Skeletal muscle cell (primary cell): ENCODE data around the gene KRT82.
"Not testable (repeated sequence)": the region's sequence is repeated elsewhere in the genome, so short reads cannot be mapped to it uniquely, and the experiment has no call there.

Experiments used
- DNase-seq: peaks from one replicate; pipeline ENCODE4 v3.0.0-alpha.2; 2010; ENCODE audit warnings: low read depth
- H3K4me3 ChIP-seq: 2 replicates; pipeline ENCODE4 v1.5.1; 2011; ENCODE audit warnings: low read depth, mild to moderate bottlenecking, control low read depth, low read length, moderate library complexity

Gene KRT82

DNA sequence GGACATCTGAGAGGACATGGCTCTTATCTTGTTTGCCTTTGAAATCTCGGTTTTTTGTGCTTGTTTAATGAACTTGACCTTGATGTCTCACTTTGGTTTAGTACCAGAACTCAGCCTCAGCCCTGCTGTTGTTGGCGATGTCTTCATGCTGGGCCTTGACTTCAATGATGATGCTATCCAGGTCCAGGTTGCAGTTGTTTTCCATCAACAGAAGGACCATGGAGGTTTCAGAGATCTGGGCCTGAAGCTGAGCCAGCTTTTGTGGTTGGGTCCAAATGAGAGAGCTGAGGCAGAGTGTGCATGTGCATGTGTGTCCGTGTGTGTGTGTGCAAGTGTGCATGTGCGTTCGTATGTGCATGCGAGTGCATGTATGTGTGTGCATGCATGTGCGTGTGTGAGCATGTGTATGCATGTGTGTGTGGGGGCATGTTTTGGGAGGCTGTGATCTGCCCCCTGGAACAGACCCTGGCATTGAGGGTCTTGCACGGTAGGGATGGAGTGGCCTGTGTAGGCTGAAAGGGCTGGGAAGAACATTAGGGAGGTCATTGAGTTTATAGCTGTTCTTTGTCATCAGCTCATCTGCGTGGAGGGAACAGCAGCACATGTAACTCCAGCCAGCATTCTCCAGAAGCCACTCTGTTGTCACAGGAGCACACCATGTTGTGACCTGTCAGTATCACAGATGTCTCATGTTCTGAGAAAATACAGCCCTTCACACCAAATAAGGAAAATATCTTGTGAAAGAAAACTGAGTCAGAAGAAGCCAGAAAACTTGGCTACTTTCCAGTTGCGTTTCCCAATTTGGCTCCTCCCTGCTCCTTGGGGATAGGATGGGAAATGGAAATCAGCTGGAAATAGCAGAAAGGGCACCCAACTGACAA, 10.0 kb upstream of the KRT82 start:
- DNase-seq = peak; percentile 59
- H3K4me3 ChIP-seq = no peak overlapping the region

DNA sequence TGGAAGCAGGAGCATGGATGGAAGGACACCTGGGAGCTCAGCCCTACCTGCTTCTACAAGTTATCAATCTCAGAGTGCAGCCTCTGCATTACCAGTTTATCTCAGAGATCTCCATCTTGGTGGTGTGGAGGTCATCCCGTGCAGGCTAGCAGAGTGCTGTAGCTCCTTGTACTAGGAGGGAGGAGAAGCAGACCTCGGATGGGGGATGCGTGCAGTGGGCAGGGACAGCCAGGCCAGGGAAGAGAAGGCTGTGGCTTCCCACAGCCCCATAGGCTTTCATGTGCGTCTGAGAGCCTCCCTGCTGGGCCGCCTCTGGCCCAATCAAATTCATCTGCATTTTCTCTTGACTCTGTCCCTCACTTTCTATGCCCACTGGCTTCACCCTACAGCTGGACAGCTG, 8.8 kb upstream of the KRT82 start:
- no peak overlapping the region for H3K4me3 ChIP-seq
- no peak for DNase-seq

DNA sequence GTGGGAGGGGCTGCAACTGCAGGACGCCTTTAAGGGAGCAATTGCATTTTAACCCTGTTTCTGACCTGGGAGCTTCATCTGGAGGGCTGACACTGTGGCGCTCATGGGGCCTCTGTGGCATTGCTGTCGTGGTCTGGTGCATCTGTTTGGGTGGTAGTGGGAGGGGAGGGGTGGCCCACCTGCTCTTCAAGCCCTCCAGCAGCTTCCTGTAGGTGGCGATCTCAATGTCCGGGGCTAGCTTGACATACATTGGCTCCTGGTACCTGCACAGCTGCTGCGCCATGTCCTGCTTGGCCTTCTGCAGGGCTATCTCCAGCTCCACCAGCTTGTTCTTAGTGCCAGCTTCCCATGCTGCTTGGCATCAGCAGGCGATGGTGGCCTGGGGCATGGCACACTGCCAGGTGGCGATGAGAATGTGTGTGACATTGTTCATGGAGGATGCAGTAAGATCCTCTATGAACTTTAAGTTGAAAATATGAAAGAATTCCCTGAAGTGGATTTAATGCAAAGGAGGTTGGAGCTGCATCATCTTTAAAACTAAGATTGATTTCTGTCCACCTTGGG, 7.7 kb upstream of the KRT82 start:
- DNase-seq = no peak
- no peak overlapping the region for H3K4me3 ChIP-seq

DNA sequence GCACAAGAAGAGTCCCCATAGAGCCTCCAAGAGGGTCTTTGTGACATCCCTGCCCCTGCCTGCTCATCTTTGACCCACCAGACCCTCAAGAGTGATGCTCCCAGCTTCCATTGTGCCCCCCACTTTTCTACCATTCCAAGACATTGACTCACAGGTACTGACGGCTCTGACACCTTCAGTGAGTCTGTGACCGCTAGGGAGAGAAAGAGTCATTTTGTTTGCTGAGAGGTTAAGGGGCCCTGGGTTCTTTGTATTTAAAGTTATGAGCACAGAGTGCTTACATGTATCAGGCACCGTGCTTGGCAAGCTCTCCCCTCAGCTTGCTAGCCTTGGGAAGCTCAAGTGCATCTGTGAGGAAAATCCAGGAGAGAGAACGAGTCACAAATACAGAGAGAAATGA, 7.1 kb upstream of the KRT82 start:
- no peak overlapping the region for H3K4me3 ChIP-seq
- no peak for DNase-seq

DNA sequence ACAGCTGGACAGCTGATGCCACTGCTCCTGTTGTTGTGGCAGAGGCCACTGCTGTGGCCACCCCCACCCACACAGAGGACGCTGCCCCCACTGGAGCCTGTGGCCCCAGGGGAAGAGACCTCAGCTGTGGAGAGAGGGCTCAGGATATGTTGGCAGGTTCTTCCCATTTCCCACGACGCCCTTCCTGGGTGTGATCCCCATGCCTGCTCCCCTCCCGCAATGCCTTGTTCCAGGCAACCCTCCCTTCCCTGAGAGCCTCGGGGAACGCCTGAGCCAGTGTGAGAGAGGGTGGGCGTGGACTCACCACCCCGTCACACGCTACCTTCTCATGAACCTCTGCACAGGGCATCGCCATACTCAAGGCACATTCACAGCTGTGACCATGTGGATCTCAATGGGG, 5.7 kb upstream of the KRT82 start:
- no peak for DNase-seq
- H3K4me3 ChIP-seq = no peak overlapping the region

DNA sequence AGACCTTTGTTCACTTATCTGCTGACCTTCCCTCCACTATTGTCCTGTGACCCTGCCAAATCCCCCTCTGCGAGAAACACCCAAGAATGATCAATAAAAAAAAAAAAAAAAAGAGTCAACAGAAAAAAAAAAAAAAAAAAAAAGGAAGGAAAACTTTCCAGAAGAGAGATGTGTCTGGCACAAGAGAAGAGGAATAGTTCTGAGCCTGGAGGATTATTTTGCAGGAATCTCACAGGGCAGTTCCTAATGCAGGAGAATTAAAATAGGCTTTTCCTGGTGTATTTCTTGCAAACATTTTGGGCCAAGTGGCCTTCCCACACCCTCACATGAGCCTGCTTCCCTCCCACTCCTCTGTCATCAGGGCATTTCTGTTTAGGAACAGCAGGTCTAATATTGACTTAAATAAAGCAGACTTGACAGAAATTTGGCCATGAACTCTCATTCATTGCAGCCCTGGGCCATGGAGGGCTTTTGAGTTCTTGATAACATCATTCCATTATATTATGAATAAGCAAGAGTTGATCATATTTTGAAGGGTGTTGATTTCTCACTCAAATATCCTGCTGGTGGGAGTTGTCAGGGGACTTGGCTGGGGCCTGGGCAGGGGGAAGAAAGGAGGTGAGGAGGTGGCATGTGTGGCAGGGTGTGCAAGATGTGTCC, 4.6 kb upstream of the KRT82 start:
- H3K4me3 ChIP-seq, DNase-seq: not testable (repeated sequence)

DNA sequence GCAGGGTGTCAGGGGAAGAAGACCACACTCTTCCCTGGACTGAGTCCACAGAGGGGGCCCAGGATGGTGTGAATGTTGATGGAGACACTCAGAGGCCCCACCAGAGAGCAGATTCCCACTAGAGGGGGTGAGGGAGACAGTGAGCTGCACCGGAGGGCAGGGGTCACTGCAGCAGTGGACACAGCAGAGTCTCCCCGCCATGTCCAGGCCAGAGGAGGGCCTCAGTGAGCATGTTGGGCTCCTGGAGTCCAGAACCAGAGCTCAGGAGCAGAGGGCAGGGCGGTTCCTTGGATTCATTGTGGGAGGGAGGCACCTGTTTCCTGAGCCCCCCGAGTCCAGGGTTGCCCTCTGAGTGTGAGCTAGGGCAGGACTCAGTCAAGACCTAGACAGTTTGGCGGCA, 1.8 kb upstream of the KRT82 start:
- no peak overlapping the region for H3K4me3 ChIP-seq
- DNase-seq = no peak

DNA sequence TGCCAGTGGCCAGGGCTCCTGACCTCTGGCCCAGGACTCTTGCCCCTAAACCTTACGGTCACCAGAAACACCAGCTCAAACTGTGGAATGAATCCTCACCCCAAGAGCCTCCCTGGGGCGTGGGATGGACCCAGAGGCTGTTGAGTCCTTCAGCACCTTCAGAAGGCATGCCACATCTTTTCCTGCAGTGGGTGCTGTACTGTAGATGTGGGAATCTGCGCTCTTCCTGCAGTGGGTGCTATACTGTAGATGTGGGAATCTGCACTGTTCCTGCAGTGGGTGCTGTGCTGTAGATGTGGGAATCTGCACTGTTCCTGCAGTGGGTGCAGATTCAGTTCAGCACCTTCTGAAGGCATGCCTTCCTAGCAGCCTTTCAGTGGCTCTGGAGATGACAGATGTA, 1.2 kb downstream of the KRT82 start:
- no peak overlapping the region for H3K4me3 ChIP-seq
- no peak for DNase-seq

DNA sequence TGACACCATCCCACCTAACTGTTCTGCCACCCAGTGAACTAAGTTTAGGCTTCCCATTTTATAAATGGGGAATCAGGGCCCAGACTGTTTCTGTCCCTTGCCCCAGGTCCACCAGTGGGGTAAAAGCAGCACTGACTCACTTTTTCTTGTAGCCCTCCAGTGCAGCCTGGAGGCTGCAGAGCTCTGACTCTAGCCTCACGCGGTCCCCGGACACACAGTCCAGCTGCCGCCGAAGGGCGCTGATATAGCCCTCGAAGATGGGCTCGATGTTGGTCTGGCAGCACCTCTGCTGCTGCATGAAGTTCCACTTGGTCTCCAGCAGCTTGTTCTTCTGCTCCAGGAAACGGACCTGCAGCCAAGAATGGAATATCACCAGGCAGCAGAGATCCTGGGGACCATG, 2.6 kb downstream of the KRT82 start:
- H3K4me3 ChIP-seq = no peak overlapping the region
- no peak for DNase-seq

DNA sequence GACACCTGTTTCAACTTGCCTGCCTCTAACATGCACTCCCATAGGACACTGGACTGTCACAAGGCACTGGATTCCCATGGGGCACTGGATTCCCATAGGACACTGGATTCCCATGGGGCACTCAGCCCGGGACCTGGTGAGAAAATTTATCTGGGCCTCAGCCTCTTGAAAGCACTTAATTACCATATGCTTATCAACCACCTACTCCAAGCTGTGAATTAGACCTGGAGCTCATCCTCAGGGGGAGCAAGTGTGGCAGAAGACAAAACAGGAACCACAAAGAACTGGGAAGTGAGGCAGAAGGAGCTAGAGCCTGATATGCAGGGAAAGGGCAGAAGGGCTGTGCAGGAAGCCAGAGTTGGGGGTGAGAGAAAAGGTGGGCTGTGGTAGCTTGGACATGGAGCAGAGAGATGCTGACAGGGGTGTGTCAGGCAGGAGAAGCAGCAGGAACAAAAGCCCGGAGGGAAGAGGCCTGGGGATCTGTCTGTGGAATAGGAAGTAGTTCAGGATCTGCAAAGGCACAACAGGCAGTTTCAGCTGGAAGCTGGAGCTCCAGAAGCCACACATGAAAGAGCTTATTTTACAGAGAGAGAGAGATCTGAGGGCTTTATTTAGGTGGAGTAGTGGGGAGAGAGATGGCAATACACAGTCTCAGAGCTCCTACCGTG, 3.1 kb downstream of the KRT82 start:
- DNase-seq = no peak
- H3K4me3 ChIP-seq = no peak overlapping the region

DNA sequence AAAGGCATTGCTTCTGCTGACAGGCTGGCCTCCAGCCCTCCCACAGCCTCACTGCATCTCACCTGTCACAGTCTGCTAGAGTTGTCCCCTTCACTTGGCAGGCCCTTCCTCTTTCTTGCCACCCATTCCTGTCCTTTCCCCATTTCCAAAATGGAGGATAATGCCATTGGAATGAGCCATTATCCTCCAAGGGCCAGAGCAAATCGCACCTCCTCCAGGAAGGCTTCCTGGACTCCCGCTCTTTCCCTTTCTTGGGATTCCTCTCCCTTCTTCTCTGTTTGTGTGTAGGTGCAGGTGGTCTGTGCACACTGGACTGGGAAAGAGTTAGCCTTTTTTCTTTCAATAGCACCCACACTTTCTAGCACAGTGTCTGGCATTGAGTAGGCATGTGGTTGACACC, 3.8 kb downstream of the KRT82 start:
- DNase-seq = no peak
- H3K4me3 ChIP-seq = no peak overlapping the region

DNA sequence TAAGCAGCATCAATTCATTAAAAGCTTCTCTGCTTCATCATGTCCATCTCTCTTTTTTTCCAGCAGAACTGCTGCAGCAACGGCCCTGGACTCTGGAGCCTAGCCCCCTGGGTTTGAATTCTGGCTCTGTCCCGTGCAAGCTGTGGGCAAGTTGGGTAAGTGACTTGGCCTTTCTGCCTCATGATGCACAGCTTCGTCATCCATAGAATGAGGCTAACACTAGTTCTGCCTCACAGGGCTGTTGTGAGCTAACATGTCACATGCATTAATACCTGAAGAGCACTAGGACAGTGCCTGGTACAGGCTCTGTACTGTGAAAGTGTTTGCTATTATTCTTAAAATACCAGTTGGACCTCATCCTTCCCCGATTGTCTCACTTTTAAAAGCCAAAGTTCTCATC, 4.2 kb downstream of the KRT82 start:
- H3K4me3 ChIP-seq = no peak overlapping the region
- no peak for DNase-seq

DNA sequence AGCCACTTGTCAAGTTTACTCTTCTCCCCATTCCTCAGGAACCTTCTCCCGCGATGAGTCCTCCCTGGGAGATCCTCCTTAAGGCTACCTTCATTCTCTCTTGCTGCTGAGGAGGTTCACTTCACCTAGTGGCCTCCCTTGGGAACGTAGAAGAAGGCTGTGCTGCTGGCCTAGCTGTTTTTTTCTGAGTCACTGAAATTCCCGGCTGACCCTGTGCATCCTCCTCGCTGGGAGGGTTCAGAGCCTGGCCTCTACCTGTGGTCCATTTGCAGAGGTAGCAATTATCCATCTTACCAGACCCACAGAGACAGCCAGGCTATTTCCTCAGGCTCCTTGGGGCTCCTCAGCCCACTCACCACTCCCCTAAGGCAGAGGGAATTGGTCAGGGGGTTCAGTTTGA, 4.6 kb downstream of the KRT82 start:
- DNase-seq = no peak
- H3K4me3 ChIP-seq = no peak overlapping the region

DNA sequence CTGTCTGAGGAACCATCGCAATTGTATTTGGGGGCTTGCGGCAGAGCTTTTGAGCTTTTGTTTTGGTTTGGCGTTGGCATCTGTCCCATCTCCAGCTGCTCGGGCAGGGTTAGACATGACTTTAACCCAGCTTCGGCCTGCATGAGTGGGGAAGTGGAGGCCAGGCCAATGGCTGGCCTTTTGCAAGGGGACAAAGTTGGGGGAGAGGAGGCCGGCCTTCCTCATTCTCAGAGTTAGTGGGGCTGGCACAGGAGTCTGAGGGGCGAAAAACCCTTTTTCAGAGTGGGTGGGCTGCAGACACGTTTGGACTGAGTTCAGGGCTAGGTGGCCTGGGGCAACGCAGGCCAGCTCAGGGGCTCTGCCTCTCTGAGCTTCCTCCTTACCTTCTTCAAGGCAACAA, 5.2 kb downstream of the KRT82 start:
- H3K4me3 ChIP-seq = no peak overlapping the region
- DNase-seq = no peak

DNA sequence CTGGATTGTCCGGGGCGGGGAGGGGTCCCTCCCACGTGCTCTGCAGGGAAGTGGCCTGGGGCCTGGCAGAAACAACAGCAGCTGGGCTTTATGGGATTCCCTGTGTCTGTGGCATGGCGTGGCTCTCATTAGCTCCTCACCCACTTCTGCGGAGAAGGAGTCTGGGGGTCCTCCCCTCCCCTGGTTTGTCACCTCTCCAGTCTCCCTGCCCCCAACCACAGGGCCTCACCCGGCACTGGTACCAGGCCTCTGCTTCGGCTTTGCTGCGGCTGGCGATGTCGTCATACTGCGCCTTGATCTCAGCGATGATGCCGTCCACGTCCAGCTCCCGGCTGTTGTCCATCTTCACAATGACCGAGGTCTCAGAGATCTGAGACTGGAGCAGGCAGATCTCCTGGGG, 6.4 kb downstream of the KRT82 start:
- H3K4me3 ChIP-seq = no peak overlapping the region
- no peak for DNase-seq

DNA sequence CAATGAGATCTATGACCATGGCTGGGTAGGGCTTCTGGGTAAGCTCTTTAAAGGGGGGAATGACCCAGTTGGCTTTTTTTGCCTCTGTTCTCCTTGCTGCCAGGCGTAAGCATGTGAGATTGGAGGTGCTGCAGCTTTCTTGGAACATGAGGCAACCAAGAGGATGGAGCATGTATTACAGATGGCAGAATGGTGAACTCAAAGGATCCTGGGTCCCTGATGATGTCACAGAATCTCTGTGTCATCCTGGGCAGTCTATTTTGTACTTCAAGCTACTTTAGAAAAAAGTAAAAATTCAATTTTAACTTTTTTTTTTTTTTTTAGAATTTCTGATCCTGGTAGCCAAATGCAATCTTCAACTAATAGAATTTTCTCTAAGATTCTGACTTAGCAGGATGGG, 8.0 kb downstream of the KRT82 start:
- no peak for DNase-seq

DNA sequence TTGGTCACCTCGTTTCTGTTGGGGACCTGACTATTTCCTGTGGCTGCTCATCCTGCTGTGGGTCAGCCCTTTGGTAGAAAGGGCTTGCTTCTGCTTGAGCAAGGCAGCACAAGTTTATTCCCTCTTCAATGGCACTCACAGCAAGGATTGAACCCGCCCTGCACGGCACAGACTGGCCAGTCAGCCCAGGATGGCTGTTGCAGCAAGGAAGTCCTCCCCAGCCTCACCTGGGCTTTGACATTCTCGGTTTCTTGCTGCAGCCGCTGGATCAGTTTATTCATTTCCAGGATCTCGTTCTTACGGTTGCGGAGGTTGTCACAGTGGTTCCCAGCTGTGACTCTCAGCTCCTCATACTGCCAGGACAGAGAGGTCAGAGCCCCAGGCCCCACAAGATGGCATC, 9.5 kb downstream of the KRT82 start:
- no peak overlapping the region for H3K4me3 ChIP-seq
- no peak for DNase-seq

More for the DNA sequence above, 8.0 kb downstream of the KRT82 start:
- H3K4me3 ChIP-seq = no peak overlapping the region

DNA sequence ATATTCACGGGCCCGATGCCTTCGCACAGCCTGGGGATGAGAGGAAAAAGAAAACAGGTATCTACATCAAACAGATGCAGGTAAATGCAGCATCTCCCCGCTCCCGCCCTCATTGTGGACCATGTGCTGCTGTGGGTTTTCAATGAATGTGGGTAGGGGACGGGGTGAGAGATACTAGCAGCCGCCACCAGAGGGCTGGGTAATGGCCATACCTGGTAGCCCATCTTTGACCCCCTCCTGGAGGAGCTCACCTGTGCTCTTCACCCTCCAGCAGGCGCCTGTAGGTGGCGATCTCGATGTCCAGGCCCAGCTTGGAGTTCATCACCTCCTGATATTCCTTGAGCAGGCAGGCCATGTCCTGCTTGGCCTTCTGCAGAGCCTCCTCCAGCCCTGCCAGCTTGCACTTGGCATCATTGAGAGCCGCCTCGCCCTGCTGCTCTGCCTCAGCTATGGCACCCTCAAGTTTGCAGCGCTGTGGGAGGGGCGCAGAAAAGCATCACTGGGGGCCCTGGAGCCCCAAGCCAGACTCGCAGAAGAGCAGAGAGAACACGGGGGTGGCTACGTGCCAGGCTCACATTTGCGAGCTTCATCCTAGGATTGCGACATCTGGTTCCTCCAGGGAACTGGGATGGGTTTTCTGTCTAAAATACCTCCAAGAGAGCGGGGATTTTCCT, 10.2 kb downstream of the KRT82 start:
- H3K4me3 ChIP-seq = no peak overlapping the region
- DNase-seq = peak; percentile 39

DNA sequence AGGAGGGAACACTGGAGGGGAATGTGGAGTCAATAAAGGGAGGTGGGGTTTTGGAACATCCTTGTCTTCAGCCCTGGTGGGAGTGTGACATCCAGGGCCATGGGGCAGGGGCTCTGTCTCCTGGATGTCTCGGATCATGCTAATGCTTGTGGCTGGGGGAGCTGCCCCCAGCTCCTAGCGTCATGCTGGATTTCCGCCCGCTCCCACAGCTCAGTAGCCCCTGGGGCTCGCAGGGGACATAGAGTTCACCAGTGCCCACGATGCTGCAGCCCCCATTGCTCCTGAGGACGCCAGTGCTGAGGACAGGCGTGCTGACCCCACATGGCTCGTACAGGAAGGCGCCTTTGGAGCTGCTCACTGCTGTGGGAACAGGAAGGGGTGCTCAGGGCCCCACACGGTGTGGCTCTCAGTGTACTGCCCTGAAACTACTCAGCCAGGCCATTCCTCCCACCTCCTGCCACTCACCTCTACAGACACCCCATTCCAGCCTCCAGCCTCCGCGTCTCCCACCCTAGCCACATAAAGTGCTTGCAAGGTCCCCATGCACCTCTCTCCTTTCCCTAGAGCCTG, 11.2 kb downstream of the KRT82 start:
- H3K4me3 ChIP-seq = no peak overlapping the region
- no peak for DNase-seq
